ENCODE measurements around the gene PIM1.
"Not testable (repeated sequence)": the region's sequence is repeated elsewhere in the genome, so short reads cannot be mapped to it uniquely, and the experiment has no call there.

PIM1 gene

DNA sequence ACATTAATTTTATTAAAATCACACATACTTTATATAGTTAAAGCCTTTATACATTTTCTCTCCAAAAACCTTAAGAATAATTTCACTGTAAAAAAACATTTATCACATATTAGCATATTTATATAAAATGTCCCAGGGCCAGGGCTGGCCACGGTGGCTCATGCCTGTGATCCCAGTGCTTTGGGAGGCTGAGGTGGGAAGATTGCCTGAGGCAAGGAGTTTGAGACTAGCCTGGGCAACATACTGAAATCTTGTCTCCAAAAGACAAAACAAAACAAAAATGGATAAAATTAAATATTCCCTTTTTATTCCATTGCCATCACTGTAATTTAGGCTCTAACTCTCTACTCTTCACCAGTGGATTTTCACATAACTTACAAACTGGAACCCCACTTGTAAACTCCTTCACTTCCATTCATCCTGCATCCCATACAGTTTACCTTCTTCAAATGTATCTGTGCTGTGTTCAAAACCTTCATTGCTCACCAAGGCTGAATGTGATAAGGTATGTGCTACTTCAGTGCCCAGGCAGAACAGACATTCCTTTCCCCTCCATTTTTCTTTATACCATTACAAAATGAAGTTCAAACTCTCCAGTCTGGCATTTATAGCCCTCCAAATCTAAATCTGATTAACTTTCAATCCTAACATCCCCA is 42.9 kb upstream of the PIM1 start:
- TF ChIP-seq CTCF (IDR thresholded peaks at IDR 0.05) = no peak
- H3K27ac ChIP-seq = no peak overlapping the region
- DNase-seq (ENCODE audit: low spot score) = no peak
- H3K4me3 ChIP-seq = no peak overlapping the region

DNA sequence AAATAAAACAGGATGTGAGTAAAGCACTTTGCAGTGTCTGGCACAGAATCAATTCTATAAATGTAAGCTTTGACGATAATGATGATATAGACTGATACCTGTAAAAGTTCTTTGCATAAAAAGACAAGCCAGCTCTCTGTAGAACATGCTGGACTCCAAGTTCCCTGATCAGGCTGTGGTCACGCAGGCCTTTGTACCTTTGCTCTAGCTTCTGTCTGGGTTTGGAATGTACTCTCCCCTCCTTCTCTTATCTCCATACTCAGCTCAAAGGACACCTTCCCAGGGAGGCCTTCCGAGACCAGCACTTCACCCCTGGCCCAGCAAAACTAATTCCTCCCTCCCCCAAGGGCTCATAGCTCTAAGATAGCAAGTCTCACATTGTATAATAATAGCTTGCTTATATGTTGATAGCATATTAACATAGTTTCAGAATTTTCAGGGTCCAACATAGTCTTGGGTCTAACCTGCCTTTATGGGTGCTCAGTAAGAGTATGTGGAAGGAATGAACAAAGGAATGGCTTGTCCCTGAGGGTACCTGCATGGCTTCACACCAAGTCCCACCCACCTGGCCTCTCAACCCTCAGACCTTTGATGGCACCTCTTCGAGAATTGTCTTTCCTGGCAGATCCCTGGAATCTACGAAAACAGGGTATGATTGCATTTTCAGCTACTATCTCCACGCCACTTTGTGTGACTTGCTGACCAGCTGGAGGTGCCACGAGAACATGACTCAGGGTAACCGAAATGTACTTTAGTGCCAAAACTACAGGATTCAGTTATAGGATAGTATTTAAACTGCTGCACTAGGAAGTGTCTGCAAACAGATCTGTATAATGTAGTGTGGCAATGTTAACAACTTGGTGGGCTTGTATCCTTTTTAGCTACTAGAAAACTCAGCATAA is 41.7 kb upstream of the PIM1 start:
- Histone ChIP-seq H3K27ac (no peak overlapping the region), H3K4me3 (no peak overlapping the region)
- TF ChIP-seq CTCF (IDR thresholded peaks at IDR 0.05) = no peak
- DNase-seq (ENCODE audit: low spot score) = no peak

- not testable (repeated sequence) for H3K4me3 ChIP-seq; H3K27ac ChIP-seq; DNase-seq (ENCODE audit: low spot score)
Observed at GRCh38 chr6:37128863-37129443, 41.0 kb upstream of the PIM1 start.

- no peak for TF ChIP-seq CTCF (IDR thresholded peaks at IDR 0.05)
- H3K27ac ChIP-seq = no peak overlapping the region
Observed at GRCh38 chr6:37129566-37129965, 40.4 kb upstream of the PIM1 start.

GRCh38 chr6:37130704-37131103 is 39.2 kb upstream of the PIM1 start:
- DNase-seq (ENCODE audit: low spot score) = no peak
- TF ChIP-seq CTCF (IDR thresholded peaks at IDR 0.05) = no peak
- H3K27ac ChIP-seq = peak overlapping the region; percentile 67 to 84
- H3K4me3 ChIP-seq = no peak overlapping the region

More at GRCh38 chr6:37129566-37129965, 40.4 kb upstream of the PIM1 start:
- DNase-seq (ENCODE audit: low spot score) = no peak
- no peak overlapping the region for H3K4me3 ChIP-seq

DNA sequence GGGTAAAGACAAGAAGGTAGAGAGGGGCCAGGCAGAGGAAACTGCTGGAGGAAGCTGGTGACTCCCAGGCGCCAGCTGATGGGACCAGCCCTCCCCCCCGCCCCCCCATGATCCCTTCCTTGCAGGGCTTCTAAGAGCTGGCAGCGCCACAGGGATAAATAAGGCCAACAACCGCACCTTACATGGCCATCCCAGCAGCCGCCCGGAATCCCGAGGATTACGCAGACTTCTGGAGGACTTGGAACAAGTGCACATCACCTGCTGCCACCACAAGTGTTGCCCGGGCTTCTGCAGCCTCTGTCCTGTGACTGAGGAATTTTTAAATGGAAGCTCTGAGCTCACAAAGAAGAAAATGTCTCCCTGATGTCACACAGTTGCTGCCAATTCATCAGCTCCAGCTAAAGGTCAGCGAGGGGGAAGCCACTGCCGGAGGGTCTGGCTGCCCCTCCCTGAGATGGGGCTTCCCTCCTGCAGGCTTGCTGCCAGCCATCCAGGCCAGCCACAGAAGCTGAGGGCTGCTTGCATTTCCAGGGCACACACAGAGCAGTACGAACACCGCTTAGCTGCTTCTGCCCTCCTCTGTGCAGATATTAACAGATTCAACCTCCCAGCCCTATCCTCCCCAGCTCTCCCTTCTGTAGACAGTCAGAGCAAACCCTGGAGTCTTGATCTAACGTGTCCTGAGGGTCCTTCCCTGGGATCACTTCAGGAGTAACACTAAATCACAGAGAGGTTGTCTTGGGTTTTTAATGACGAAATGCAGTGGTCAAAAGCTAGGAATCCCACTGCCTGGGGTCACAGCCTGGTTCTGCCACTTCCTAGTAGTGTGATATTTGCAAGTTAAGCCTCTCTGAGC is 38.6 kb upstream of the PIM1 start:
- no peak for TF ChIP-seq CTCF (IDR thresholded peaks at IDR 0.05)
- peak; percentile 80 for DNase-seq (ENCODE audit: low spot score)

DNA sequence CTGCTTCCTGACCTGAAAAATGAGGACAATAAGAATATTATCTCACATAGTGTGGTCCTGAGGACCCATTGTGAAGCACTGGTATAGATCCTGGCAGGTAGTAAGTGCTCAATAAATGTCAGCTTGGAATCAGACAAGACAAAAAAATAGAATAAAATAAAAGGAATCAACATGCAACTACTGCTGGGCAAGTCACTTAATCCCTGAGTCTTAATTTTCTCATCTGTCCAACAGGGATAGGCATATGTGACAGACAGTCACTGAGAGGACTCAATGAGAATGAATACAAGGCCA is 38.0 kb upstream of the PIM1 start:
- no peak overlapping the region for H3K4me3 ChIP-seq
- TF ChIP-seq CTCF (IDR thresholded peaks at IDR 0.05) = no peak
- peak overlapping the region; percentile 67 to 84 for H3K27ac ChIP-seq
- no peak for DNase-seq (ENCODE audit: low spot score)

More for the DNA sequence above, 38.6 kb upstream of the PIM1 start:
- peak overlapping the region; percentile 67 to 84 for H3K27ac ChIP-seq
- no peak overlapping the region for H3K4me3 ChIP-seq

Measured in coronary artery (tissue), 2 donors.